Activated naive CD4-positive, alpha-beta T cell treated with anti-CD3 and anti-CD28 coated beads, Interleukin-2, amount 50 U/mL, for 24 hours (primary cell): Measurements from ENCODE around the gene EZR.
A peak's percentile ranks its signal among the peaks of the same experiment; 100 is the strongest.

Source experiments
- H3K27ac Mint-ChIP-seq: one replicate; pipeline ENCODE4 v1.8.0; 2021; ENCODE audit warnings: mild to moderate bottlenecking, mixed read lengths
- H3K27me3 Mint-ChIP-seq: one replicate; pipeline ENCODE4 v1.8.0; 2021; ENCODE audit warnings: mixed read lengths
- H3K36me3 Mint-ChIP-seq: one replicate; pipeline ENCODE4 v1.8.0; 2021; ENCODE audit warnings: mixed read lengths
- H3K4me1 Mint-ChIP-seq: one replicate; pipeline ENCODE4 v1.8.0; 2021; ENCODE audit warnings: mixed read lengths
- H3K4me3 Mint-ChIP-seq: one replicate; pipeline ENCODE4 v1.8.0; 2021; ENCODE audit warnings: mild to moderate bottlenecking, mixed read lengths
- H3K9me3 Mint-ChIP-seq: one replicate; pipeline ENCODE4 v1.8.0; 2021; ENCODE audit warnings: mixed read lengths

EZR gene

GRCh38 chr6:158815379-158815724 lies 3.8 kb downstream of the EZR start:
- Mint-ChIP-seq H3K9me3 (no peaks in the 10 kb centered on the region), H3K4me1 (peaks cover 67% of the 10 kb centered on the region), H3K27me3 (no peaks in the 10 kb centered on the region), H3K4me3 (peak overlapping the region; percentile 92), H3K36me3 (peaks cover 44% of the 10 kb centered on the region), H3K27ac (peak overlapping the region; percentile 73)

GRCh38 chr6:158813032-158813431 lies 6.1 kb downstream of the EZR start:
- Mint-ChIP-seq H3K4me1 (peaks cover 85% of the 10 kb centered on the region), H3K9me3 (no peaks in the 10 kb centered on the region), H3K27me3 (no peaks in the 10 kb centered on the region), H3K4me3 (peak overlapping the region; percentile 92), H3K36me3 (peaks cover 57% of the 10 kb centered on the region), H3K27ac (peak overlapping the region; percentile 73)

GRCh38 chr6:158812611-158813010 lies 6.6 kb downstream of the EZR start:
- H3K36me3 Mint-ChIP-seq: peaks cover 59% of the 10 kb centered on the region

GRCh38 chr6:158810155-158811095 lies 8.7 kb downstream of the EZR start:
- peaks cover 98% of the 10 kb centered on the region for H3K4me1 Mint-ChIP-seq
- H3K9me3 Mint-ChIP-seq: no peaks in the 10 kb centered on the region
- no peaks in the 10 kb centered on the region for H3K27me3 Mint-ChIP-seq
- H3K4me3 Mint-ChIP-seq: peak overlapping the region; percentile 23
- peaks cover 58% of the 10 kb centered on the region for H3K36me3 Mint-ChIP-seq
- H3K27ac Mint-ChIP-seq: peak overlapping the region; percentile 38

More at GRCh38 chr6:158812611-158813010, 6.6 kb downstream of the EZR start:
- Mint-ChIP-seq H3K4me1 (peaks cover 89% of the 10 kb centered on the region), H3K9me3 (no peaks in the 10 kb centered on the region), H3K27ac (peak overlapping the region; percentile 73), H3K4me3 (peak overlapping the region; percentile 92), H3K27me3 (no peaks in the 10 kb centered on the region)

- peaks cover 53% of the 10 kb centered on the region for H3K36me3 Mint-ChIP-seq
- peaks cover 98% of the 10 kb centered on the region for H3K4me1 Mint-ChIP-seq
- H3K27ac Mint-ChIP-seq: peak overlapping the region; percentile 68
- H3K4me3 Mint-ChIP-seq: peak overlapping the region; percentile 49
- no peaks in the 10 kb centered on the region for H3K9me3 Mint-ChIP-seq
- no peaks in the 10 kb centered on the region for H3K27me3 Mint-ChIP-seq
These were observed 10.1 kb downstream of the EZR start for GRCh38 chr6:158808941-158809678.

- Mint-ChIP-seq H3K9me3 (no peaks in the 10 kb centered on the region), H3K36me3 (peaks cover 50% of the 10 kb centered on the region), H3K27ac (peak overlapping the region; percentile 68), H3K27me3 (no peaks in the 10 kb centered on the region), H3K4me3 (peak overlapping the region; percentile 23), H3K4me1 (peaks cover 98% of the 10 kb centered on the region)
These were observed 10.7 kb downstream of the EZR start for GRCh38 chr6:158808442-158808833.

GRCh38 chr6:158807515-158808441 lies 11.4 kb downstream of the EZR start:
- H3K9me3 Mint-ChIP-seq: no peaks in the 10 kb centered on the region
- peaks cover 43% of the 10 kb centered on the region for H3K36me3 Mint-ChIP-seq
- peak overlapping the region; percentile 84 for H3K27ac Mint-ChIP-seq
- peak overlapping the region; percentile 23 for H3K4me3 Mint-ChIP-seq
- H3K27me3 Mint-ChIP-seq: no peaks in the 10 kb centered on the region
- H3K4me1 Mint-ChIP-seq: peaks cover 96% of the 10 kb centered on the region

- Mint-ChIP-seq H3K9me3 (no peaks in the 10 kb centered on the region), H3K4me3 (peak overlapping the region; percentile 17), H3K27ac (peak overlapping the region; percentile 83), H3K36me3 (peaks cover 41% of the 10 kb centered on the region), H3K4me1 (peaks cover 98% of the 10 kb centered on the region), H3K27me3 (no peaks in the 10 kb centered on the region)
These were observed 13.3 kb downstream of the EZR start for GRCh38 chr6:158805698-158806377.

GRCh38 chr6:158804207-158804606 lies 15.0 kb downstream of the EZR start:
- no peaks in the 10 kb centered on the region for H3K27me3 Mint-ChIP-seq
- H3K9me3 Mint-ChIP-seq: no peaks in the 10 kb centered on the region
- H3K27ac Mint-ChIP-seq: peak overlapping the region; percentile 94
- peak overlapping the region; percentile 80 for H3K4me3 Mint-ChIP-seq
- peaks cover 98% of the 10 kb centered on the region for H3K4me1 Mint-ChIP-seq
- H3K36me3 Mint-ChIP-seq: peaks cover 33% of the 10 kb centered on the region

- Mint-ChIP-seq H3K4me1 (peaks cover 98% of the 10 kb centered on the region), H3K27ac (peak overlapping the region; percentile 94), H3K27me3 (no peaks in the 10 kb centered on the region), H3K36me3 (peaks cover 31% of the 10 kb centered on the region), H3K4me3 (peak overlapping the region; percentile 80), H3K9me3 (no peaks in the 10 kb centered on the region)
These were observed 15.4 kb downstream of the EZR start for GRCh38 chr6:158803733-158804143.

GRCh38 chr6:158801655-158802294 lies 17.4 kb downstream of the EZR start:
- Mint-ChIP-seq H3K27me3 (no peaks in the 10 kb centered on the region), H3K9me3 (no peaks in the 10 kb centered on the region), H3K27ac (no peak overlapping the region), H3K4me1 (peaks cover 98% of the 10 kb centered on the region), H3K4me3 (no peak overlapping the region), H3K36me3 (peaks cover 18% of the 10 kb centered on the region)

GRCh38 chr6:158799051-158799792 lies 19.9 kb downstream of the EZR start:
- peaks cover 12% of the 10 kb centered on the region for H3K36me3 Mint-ChIP-seq
- no peaks in the 10 kb centered on the region for H3K27me3 Mint-ChIP-seq
- H3K4me3 Mint-ChIP-seq: peak overlapping the region; percentile 54
- no peaks in the 10 kb centered on the region for H3K9me3 Mint-ChIP-seq
- peaks cover 95% of the 10 kb centered on the region for H3K4me1 Mint-ChIP-seq
- peak overlapping the region; percentile 92 for H3K27ac Mint-ChIP-seq

- peaks cover 10% of the 10 kb centered on the region for H3K36me3 Mint-ChIP-seq
- peak overlapping the region; percentile 80 for H3K4me3 Mint-ChIP-seq
- H3K4me1 Mint-ChIP-seq: peaks cover 92% of the 10 kb centered on the region
- H3K27me3 Mint-ChIP-seq: no peaks in the 10 kb centered on the region
- no peaks in the 10 kb centered on the region for H3K9me3 Mint-ChIP-seq
- peak overlapping the region; percentile 92 for H3K27ac Mint-ChIP-seq
These were observed 20.9 kb downstream of the EZR start for GRCh38 chr6:158798311-158798710.
